Renal pelvis (tissue), 4 donors: ENCODE measurements around the gene TBC1D22A. TPM values are rescaled to one million over a fixed set of nuclear protein-coding genes. Genes with fewer than 3 reads are reported as not detected.
"Not testable (repeated sequence)": the region's sequence is repeated elsewhere in the genome, so short reads cannot be mapped to it uniquely, and the experiment has no call there.

Source experiments
- DNase-seq: peaks from one replicate; pipeline ENCODE4 v3.0.0-alpha.2; 2013
- polyA plus RNA-seq, 3 donors: library from polyadenylated mRNA; unstranded; fragments of 120-200 nt; gene quantifications; one replicate each; pipeline ENCODE4 v1.2.1, GENCODE V29; 2013; ENCODE audit not compliant: insufficient read length in 3 of 3

The TBC1D22A gene
- polyA plus RNA-seq, 3 donors, result 16.9 to 19.2 (median 19.1) TPM

DNA sequence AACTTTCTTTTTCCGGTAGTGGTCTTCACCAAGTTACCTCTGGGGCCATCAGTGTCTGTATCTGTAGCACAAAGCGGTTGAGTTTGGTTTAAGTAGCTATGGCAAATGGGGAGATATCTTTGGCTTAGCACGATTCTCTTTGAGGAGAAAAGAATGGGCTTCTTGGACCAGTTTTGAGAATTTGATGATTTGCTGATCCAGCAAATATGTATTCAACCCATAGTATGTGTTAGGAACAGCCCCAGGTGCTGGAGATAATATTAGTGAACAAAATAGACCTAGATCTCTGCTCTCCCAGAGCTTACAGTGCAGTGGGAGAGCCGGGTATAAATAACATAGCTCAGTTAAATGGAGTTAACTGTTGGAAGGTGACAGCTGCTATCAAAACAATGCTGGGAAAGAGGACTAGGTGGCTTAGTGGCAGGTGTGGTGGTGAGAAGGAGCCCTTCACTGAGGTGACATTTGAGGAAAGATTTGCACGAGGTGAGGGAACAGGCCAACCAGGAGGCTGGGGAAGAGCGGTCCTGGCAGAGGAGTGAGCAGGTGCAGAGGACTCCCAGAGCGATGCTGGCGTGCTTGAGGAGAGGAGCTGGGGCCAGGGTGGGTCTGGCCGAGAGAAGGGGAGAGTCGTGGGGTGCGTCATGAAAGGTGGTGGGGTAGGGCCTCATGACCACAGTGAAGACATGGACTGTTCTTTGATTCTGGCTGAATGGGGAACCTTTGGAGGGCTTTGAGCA is 5.0 kb downstream of the TBC1D22A start:
- DNase-seq, result no peak

DNA sequence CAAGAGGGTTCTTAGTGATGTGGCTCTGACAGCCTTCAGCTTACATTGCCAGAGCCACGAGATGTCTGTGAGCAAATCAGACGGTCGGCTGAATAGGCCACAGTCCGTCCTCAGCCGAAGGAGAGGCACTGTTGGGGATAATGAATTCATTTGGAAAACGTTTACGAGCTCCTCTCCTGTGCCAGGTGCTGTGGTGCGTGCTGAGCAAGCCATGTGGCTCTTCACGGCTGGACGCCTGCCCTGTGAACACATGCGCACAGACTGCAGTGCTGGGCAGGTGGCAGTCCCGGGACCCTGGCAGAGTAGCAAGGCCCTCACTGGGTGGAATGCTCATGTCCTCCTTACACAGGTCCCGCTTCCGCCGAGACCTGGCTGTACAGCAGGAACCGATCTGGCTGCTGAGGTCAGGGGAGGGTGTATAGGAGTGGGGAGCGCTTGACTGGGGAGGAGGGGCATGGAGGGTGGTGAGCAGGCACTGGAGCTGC is 6.8 kb downstream of the TBC1D22A start:
- DNase-seq, result no peak

DNA sequence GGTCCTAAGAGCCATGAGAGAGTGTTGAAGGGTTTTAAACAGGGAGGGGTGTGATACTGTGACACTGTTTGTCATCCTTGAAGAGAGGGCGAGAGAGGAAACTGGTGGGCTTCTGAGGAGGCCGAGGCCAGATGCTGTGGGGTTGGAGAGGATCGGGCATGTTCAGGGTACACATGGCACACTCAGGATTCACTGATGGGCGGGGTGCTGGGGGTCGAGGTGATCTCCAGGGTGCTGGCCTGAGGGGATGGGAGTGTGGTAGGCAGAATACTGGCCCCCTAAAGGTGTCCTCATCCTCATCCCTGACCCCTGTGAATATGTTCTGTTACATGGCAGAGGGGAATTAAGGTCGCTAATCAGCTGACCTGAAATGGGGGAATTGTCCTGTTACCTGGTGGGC is 7.3 kb downstream of the TBC1D22A start:
- no peak for DNase-seq

DNA sequence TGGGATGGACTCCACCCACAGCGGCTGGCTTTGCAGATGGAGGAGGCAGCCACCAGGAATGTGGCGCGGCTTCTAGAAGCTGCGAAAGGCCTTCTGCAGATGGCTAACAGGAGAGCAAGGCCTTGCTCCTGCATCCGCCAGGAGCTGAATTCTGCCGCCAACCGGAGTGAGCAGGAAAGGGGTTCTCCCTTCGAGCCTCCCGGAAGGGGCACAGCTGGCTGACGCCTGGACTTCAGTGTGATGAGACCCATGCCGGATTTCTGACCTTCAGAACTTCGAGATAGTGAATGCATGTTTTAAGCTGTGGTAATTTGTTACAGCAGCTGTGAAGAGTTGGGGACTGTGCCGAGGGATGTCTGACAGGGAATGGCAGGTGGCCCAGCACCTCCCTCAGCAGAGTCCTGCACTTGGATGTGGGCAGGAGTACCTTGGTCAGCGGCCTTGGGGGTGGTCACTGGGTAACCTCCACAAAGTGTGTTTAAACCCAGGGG is 7.7 kb downstream of the TBC1D22A start:
- no peak for DNase-seq

DNA sequence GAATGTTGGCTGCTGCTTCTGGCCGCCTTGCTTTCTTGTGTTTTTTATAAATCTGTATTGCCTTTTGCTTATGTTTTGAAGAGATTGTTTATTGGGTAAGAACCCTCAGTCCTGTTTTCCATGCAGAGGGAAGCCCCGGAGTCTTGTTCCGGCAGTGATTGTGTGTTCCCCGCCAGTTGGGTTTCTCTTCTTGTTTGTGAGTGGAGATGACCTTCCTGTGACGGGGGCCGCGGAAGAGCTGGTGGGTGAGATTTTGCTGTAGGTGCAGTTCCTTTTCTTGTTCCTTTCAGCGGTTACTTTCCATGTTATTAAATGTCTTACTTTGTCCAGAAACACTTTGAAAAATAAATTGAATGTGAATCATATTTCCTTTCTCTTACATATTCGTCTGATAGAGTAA is 8.3 kb downstream of the TBC1D22A start:
- no peak for DNase-seq

DNA sequence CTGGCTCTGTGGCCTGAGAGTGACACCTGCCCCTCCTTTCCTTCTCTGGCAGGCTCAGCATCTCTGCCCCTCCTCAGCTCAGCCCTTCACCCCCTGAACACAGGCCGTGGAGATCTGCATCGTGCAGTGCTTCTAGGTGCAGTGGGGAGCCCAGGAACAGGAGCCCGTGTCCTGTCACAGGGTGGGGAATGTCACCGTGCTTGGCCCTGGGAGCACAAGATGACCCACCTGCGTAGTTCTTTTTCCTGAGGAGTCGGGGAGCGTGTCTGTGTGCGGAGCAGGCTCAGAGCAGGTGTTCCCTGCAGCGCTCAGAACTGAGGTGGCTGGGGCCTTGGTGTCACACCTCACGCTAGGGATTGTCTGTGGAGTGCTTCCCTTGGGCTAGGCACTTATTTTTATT is 10.6 kb downstream of the TBC1D22A start:
- no peak for DNase-seq

GRCh38 chr22:46774253-46774979 is 12.0 kb downstream of the TBC1D22A start:
- no peak for DNase-seq

DNA sequence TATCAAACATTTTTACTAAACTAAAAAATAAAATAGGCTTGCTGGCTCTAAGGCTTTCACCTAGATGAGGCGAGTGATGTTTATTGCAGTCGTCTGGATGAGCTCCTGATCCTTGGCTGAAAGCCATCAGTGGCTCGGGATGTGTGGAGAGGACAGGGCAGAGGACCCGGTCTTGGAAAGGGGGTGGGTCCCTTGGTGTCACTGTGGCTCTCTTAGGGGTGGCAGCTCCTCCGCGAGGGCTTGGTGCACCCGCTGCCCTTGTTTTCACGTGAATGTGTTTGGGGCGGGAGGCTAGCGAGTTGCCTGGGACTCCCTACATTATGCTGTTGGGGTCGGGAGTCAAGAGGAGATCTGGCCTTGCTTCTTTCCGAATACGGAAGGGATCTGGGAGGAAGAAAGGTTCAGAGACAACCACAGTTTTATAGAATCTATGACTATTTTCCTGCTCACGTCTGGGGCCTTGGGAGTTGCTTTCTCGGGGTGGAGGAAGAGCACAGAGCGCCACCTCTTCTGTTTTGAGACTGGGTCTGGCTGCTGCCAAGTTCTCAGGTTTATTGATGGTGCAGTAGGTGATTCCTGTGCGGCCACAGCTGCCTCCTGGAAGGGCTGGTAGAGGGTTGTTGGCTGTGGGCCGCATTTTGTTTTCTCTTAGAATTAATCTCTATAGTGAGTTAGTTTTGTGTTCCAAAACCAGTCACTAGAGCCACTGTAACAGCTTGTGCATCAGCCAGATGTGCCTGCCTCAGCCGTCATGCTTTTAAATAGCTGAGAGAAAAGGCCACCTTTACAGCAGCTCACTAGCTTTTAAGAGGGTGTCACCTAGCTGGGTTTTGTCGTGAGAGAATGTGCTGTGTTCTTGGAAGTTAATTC is 12.8 kb downstream of the TBC1D22A start:
- DNase-seq, result no peak

DNA sequence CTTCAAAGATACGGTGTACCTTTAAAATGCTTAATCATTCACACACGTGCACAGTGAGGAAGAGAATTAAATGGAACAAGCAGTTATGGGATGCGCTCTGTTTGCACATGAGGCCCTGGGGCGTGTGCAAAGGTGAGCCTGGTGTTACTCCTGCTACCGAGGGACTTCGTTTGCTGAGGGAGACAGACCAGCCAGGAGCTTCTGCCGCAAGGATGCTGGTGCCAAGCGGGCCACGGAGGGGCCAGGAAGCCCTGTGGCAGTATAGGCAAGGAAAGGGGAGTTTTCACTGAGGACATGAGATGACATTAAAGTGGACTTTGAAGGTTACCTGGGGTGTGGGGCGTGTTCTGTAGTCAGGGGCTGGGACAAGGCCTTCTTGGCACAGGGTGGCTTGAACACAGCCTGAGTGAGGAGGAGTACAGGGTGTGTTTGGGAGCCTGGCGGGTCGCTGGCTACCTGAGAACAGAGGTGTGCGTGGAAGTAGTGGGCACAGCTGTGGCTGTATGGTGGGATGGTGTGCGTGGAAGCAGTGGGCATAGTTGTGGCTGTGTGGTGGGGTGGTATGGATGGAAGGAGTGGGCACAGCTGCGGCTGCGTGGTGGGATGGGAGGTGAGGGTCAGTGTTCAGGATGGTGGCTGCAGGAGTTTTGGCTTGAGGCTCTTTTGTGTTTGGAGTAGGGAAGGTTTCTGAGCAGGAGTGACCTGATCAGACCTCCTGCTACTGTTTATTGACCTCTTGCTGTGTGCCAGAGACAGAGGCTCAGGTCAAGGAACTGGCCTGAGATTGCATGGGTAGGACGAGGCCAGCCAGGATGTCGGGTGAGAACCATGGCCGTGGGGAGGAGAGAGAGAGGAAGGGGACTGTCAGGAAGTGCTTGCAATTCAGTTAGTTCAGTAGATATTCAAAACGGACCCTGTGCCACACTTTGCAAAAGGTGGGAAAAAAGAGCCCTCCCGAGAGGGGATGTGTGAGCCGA is 13.7 kb downstream of the TBC1D22A start:
- DNase-seq, result no peak

DNA sequence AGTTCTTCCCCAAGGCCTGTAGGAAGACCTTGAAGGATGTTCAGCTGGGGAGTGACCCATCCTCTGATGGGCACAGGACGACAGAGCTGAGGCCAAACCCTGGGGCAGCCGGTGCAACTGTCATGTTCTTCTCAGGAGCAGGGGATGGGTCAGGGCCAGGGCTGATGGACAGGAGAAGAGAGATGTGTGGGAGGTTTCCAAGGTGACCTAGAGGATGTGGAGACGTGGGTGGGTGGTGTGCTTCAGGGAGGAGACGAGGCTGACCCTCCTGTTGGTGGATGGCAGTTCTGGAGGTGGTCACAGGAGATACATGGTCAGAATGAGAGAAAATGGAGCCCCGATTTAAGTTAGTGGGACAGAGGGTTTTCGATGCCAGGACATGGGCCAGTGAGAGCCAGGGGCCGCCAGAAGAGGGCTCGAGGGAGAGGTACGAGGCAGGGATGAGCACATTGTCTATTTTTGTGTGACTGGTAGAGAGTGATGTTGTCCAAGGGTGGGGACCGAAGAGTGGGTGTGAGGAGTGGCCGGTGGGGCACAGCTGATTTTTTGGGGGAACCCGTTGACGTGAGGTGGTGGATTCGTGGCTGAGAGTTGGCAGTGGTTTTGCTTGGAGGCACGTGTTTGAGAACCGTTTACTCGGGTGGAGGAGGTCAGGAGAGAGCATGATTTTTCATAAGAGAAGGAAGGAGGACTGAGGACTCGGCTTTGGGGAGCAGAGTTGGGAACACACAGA is 14.6 kb downstream of the TBC1D22A start:
- no peak for DNase-seq

DNA sequence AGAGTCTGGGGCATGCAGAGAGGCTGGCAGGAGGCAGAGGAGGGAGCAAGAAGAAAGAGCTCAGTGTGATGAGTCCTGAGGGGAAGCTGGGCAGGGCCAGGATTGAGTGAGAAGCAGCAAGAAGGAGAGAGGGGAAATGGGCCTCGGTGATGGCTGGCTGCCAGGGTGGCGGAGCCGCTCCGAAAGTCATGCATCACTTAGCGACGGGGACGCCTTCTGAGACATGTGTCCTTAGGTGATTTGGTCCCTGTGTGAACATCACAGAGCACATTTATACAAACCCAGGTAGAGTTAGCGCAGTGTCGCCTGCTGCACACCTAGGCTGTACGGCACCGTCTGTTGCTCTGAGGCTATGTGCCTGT is 15.1 kb downstream of the TBC1D22A start:
- no peak for DNase-seq

- DNase-seq, result no peak
Observed at GRCh38 chr22:46779023-46779422, 16.6 kb downstream of the TBC1D22A start.

GRCh38 chr22:46779651-46780050 is 17.2 kb downstream of the TBC1D22A start:
- DNase-seq, result no peak

DNA sequence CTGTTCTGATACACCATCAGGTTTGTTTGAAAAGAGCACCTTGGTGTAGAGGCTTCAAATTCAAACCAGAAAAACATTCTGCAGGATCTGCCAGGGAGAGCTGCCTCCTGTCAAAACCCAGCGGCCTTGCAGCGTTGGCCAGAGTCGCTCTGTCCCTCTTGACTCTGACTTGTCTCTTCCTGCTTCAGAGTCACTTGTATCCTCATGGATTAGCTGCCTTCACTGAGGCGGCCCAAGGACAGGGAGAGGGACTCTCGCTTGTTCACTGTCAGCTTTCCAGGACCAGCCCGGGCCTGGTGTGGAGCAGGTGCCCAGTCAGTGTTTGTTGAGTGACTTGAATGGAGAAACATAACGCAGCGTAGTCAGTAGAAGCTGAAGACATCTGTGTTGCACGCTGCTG is 18.0 kb downstream of the TBC1D22A start:
- DNase-seq, result no peak

GRCh38 chr22:46781291-46781690 is 18.8 kb downstream of the TBC1D22A start:
- no peak for DNase-seq

GRCh38 chr22:46782200-46782599 is 19.8 kb downstream of the TBC1D22A start:
- not testable (repeated sequence) for DNase-seq

GRCh38 chr22:46783721-46784120 is 21.3 kb downstream of the TBC1D22A start:
- no peak for DNase-seq

- DNase-seq, result no peak
Observed at GRCh38 chr22:46788441-46789172, 26.2 kb downstream of the TBC1D22A start.

DNA sequence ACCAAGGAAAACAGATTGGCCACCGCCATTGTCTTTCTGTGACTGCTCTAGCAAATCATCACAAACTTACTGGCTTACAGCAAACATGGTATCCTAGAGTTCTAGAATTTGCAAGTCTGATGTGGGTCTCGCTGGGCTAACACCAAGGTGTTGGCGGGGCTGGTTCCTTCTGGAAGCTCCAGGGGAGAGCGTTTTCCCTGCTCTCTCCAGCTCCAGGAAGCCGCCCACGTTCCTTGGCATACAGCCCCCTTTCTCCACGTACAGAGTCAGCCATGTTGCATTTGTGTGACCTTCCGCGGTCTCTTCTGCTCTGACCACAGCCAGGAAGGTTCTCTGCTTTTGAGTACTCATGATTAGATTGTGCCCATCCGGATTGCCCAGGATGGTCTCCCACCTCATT is 27.5 kb downstream of the TBC1D22A start:
- no peak for DNase-seq
